OCI-M2 (cell line): ENCODE data around the gene ST8SIA3.

Experiments
- DNase-seq: peaks from one replicate; lab custom pipeline; 2025; ENCODE audit not compliant: unreplicated experiment; lab: John Stamatoyannopoulos, UW

Gene ST8SIA3, protein sequence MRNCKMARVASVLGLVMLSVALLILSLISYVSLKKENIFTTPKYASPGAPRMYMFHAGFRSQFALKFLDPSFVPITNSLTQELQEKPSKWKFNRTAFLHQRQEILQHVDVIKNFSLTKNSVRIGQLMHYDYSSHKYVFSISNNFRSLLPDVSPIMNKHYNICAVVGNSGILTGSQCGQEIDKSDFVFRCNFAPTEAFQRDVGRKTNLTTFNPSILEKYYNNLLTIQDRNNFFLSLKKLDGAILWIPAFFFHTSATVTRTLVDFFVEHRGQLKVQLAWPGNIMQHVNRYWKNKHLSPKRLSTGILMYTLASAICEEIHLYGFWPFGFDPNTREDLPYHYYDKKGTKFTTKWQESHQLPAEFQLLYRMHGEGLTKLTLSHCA

DNA sequence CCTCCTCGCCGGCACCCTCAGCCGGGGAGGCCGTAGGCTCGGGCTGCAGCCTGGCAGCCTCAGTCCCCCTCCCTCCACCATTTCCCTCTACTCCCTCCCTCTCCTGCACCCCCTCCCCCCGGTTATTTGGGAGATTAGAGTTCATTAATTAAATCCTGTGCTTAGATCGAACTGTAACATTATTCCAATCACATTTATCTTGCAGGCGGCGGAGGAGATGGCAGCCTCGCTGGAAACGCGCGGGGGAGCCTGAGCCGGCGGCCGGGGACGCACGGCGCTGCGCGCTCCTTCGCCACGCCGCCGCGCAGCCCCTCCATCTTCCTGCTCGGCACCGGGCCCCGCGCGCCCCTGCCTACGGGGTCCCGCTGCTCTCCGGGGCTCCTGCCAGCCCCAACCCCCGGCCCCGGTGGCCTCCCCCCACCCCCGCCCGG lies at the start of gene ST8SIA3:
Gene ST8SIA3, plus strand, starts transcription at position 287 of the 431 bp plus-strand sequence. CDS start 290 bp downstream, outside the sequence.
- DNase-seq: no peak

DNA sequence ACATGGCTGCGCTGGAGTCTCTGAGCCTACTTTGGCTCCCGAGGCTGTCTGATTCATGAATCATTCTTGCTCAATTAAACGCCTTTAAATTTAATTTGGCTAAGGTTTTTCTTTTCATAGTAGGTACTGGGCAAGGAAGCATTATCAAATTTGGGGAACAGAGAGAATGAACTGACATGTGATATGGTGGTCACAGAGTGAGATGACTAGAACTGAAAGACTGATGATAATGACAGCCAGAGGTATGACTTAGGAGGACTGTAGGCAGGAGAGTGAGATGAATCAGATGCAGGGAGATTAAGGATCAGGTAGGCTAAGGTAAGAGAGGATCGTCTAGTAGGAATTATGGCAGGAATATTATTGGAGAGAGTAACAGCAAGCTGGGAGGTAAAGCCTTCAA lies 40.9 kb upstream of the ST8SIA3 start:
- DNase-seq: no peak

DNA sequence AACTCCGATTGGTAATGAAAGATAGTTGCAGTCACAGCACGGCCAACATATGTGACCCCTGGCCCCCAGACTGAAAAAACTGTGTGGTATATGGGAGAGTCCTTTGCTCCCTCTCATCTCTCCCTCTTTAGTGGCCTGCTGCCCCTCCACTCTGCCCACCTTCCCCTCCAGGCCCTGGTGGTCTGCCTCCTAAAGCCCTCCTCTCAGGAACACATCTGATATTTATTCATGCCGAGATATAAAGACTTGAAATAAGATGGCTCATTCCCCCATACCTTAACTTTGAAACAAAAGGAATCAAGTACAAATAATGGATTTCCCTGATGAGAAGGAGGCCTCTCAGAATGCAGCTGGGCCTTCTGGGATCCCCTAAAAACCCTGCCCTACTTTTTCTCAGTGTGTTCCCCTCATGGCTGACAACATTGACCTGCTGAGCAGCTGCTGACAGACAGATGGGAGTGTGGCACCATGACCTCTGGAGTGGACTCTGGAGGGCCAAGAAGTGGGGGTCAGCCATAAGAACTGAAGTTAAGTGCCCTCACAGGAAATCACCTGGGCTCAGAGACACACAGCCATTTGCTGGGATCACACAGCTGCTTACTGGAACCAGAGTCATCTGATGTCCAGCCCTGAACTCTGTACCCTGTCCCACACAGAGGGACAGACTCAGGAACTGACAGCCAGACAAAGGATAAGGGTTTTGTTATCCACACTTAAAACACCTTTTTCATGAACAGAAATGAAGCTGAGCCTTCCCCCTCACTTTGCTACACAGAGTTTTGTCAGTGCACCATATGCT lies 39.8 kb upstream of the ST8SIA3 start:
- DNase-seq: no peak

DNA sequence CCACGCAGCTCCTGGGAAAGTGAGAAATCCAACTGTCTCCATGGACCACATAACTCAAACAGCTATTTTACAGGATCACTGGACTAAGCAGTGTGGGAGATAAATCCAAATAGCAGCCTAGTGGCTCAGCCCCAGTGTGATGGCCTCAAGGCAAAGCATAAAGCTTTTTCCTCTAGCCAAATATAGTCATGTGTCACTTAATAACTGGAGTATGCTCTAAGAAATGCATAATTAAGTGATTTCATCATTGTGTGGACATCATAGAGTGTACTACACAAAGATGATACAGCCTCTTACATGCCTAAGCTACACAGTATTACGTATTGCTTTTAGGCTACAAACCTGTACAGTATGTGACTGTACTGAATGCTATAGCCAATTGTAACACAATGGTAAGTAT lies 31.8 kb upstream of the ST8SIA3 start:
- no peak for DNase-seq

DNA sequence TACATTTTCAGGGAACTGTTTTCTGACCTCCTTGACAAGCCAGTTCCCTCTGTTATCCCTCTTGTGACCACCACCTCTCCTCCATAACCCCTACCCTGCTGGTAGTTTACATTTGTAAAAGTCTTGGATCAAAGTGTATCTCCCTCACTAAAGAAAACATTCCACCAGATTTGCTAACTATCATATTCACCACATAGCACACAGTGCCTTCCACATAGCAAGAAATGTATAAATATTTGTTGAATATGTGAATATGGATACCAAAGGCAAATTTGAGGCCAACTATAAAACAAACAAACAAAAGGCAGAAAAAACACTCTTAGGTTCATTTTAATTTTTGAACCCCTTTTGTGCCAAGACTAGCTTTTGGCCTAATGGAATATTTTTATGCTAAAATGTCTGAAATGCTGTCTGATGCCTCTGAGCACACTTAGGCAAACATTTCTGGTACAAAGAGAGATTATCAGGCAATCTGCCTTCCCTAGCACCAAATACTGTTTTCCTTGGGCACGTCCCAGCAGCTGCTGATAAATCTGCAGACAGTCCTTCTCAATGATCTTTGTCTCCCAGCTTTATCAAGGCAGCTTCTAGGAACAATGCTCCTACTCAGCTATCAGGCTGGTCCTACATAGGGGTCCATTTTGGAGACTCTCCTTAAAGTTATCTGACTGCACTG lies 26.7 kb upstream of the ST8SIA3 start:
- no peak for DNase-seq

DNA sequence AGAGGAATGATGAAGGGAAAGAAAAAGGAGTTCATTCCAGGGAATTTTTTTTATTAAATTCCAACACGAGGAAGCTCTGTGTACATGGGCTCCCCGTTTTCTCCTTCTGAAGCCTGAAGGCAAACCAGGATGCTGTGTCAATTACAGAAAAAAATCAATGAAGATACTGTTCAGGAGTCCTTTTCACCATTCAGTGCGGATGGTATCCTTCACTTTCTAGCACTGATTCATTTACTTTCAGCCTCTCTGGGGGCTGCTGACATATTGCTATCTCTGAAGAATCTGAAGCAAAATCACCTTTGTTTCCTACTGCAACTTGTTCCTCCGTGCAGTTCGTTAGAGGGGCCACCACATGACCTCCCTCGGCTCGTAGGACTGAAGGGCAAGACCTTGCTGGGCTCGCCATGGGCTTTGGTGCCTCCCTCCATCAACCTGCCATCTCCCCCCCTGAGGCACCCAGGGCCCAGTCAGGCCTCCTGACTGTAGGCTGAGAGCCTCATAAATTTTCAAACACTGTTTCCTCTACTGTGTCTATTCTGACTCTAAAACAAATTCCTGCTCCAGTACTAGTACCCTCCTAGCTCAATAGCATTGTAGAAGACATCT lies 25.5 kb upstream of the ST8SIA3 start:
- no peak for DNase-seq

DNA sequence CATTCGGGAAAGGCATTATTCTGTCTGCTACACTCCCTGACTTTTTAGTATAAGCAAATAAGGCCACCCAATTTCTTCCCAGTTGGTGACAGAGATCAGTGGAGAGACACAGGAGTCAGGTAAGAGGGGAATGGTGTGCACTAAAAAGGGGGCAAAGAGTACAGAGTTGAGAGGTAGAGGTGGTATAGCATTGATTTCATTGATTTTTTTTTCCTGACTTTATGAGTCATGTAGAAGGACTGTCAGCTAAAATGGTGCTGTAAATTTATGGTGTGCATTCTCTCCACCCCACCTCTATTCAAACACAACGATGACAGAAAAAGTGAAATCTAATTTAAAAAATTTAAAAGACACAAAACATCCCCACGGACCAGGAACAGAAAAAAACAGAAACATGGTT lies 23.7 kb upstream of the ST8SIA3 start:
- no peak for DNase-seq

DNA sequence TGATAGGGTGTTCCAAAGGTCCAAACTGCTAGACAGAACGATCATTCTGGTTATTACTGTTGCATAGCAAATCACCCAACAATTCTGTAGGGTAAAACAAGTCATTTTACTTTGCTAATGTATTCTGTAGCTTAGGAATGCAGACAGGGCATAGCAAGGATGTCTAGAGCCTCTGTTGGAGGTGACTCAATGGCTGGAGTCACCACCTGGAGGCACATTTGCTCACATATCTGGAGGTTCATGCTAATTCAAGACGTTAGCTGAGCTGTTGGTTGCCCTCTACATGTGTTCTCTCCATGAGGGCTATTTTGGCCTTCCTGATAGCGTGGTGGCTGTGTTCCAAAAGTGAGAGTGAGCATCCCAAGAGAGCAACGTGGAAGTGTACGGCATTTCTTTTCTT lies 22.5 kb upstream of the ST8SIA3 start:
- DNase-seq: no peak

DNA sequence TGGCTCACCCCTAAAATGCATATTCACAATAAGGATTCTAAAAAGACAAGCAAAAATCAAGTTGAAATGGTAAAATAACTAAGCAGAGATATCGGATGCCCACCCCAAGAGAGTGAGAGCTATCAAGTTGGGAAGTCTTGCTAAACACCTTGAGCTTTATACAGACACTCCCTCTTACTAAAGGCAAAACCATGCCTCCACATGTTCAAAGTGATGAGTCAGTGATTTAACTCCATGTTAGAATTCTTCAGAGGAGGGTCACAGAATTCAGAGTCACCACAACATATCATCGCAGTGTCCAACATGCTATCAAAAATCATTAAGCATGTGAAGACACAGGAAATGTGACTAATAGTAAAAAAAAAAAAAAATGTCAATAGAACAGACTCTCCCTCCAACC lies 20.6 kb upstream of the ST8SIA3 start:
- DNase-seq: no peak

DNA sequence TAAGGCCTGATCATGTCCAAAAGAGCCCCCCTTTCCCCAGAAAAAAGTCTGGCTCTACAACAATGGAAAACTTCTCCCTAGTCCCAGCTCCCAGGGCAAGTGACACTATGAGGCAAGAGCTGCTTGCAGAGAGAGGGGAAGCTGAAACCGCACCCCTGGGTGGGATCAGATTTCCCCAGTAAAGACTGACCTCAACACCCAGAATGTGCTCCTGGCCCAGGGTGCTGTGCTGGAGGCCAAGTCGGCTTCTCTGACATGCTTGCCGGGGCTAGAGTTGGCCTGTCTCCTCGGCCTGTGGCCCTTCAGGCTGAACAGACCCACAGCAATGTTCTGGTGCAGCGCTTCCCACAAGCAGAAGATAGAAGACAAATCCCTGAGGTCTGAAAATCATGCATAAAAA lies 18.4 kb upstream of the ST8SIA3 start:
- no peak for DNase-seq

DNA sequence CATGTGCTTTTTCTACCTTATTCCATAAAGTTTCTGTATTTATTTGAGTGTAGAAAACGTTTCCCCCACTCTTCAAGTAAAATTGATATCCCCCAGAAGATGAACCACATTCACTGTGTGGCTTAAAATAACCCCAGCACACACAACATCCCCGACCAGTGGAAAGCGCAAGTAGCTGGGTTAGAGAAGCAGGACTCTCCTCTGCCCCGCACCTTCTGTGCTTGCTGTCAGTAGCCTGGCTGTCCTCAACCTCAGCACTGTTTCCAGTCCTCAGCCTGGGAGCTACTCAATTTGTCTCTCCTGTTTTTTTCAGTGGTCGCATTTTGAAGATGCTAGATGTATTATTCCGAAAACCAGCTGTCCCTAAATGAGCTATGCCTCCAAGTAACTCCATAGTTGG lies 18.0 kb upstream of the ST8SIA3 start:
- DNase-seq: no peak

DNA sequence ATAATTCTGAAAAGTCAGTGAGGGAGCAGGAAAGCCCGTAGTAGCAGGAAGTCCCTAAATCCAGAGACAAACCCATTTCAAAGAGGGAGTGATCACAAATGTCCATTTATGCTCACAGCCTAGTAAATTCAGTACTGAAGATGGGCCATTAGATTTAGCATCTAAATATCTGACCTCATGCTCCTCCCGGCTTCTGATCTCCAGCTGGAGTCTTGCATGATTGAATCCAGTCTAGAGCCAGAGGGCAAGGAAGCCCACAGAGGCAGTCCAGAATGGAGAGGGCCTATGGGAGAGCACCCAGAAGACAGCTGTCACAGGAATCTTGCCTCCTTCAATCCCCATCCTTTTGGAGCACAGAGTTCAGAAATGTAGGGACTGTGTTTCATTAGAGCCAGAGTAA lies 16.0 kb upstream of the ST8SIA3 start:
- no peak for DNase-seq

DNA sequence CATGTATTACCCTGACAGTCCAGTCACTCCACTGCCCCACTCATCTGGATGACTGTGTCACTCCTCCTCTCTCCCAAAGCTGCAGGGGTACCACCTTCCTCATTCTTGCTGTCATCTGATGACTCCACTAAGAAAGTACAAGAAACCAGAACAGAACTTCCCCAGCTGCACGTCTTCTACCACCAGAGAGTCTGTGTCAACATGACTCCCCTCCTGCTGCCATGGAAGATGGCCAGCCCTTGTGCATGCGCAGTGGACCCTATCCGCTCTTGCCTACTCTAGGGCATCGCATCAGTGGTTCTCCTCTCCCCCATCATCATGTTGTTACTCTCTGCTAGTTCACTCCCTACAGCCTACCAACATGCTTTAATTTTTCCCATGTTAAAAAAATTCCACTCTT lies 14.5 kb upstream of the ST8SIA3 start:
- DNase-seq: no peak

DNA sequence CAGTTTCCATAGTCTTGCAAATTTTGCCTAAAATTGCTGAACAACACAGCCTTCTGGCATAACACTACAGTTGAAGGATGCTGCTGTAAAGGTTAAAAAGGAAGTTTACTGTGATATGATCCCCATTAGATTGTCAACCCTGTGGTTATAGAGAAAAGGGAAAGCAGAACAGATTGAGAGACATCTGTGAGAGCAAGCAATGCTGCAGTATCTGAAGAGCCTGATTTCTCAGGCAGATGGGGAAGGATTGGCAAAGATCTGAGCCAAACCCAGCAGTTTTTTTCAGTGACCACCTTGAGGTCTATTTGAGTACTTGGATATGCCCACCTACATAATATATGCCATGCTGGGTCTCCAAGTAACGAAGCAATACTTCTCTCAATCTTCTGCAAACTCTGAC lies 8.5 kb upstream of the ST8SIA3 start:
- no peak for DNase-seq

DNA sequence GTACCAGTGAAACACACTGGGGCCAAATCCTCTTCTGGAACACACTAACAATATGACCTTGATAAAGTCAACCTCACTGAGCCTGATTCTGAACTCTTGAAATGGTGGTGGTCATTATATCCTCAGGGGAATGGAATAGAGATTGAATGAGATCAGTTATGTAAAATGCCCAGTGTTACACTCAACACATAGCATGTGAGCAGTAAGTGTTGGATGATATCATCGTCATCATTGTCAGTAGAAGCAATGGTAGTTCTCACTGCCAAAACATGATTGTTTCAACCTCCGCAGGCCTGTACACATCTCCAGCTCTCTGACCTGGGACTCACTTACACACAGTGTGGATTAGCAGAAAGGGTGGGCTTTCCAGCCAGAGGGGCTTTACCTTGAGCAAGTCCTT lies 5.5 kb upstream of the ST8SIA3 start:
- DNase-seq: no peak

DNA sequence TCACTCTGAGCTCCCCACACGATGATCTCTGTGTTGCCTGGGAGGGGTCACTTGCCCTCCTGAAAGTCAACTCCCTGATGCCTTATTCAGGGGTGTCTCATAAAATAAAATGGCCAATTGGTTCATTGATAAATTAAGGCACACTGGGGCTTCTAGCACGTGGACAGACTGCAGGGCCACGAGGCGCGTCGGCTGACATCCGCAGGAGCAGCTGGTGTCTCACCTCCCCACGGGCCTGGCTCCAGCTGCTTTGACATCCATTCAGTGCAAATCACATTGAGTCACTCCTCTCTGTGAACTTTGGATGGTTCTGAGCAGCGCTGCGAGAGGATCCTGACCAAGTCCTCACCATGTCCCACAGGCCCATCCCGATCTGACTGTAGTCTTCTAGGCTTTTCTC lies 4.6 kb upstream of the ST8SIA3 start:
- no peak for DNase-seq

DNA sequence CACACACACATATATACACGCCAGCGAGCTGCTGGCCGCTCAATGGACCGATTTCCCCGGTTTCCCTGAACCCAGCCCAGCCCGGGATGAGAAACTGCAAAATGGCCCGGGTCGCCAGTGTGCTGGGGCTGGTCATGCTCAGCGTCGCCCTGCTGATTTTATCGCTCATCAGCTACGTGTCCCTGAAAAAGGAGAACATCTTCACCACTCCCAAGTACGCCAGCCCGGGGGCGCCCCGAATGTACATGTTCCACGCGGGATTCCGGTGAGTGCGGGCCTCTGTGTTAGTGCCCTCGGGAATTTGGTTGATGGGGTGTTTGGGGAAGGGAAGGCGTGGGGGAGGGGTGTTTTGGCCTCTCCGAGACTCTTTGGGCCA lies 392 bp downstream of the ST8SIA3 start:
- DNase-seq: no peak

DNA sequence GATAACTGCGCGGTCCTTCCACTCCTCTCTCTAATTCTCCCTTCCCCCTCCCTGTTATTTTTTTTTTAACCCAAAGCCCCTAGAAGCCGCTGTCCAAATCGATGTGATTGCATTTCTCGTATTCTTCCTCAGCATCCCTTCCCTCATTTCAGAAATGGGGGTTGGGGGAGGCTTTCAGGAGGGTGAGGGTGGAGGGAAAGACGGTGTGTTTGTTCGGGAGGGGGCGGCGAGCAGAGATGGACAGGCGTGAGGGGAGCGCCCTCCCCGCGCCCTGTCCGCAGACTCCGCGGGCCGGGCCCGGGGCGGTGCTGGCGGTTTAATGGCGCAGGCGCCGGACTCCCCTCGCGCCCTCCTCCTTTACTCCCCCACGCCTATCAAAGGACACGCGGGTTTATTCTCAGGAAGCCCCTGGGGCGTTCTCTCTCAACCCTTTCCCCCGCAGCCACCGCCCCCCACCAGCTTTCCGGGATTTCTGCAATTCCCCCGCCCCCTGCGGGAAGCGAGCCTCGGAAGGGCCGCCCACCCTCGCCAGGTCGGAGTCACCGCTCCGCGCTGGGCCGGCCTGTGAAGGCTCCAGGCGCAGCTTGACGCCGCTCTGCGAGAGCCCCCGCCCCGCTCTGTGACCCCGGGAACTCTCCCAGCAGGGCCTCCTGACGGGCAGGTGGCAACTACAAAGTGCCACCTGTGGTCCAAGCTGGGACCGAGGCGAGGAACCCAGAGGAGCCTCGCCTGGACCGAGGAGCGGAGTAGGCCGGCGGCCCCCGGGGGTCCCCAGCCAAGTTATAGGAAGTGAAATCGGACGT lies 981 bp downstream of the ST8SIA3 start:
- no peak for DNase-seq

DNA sequence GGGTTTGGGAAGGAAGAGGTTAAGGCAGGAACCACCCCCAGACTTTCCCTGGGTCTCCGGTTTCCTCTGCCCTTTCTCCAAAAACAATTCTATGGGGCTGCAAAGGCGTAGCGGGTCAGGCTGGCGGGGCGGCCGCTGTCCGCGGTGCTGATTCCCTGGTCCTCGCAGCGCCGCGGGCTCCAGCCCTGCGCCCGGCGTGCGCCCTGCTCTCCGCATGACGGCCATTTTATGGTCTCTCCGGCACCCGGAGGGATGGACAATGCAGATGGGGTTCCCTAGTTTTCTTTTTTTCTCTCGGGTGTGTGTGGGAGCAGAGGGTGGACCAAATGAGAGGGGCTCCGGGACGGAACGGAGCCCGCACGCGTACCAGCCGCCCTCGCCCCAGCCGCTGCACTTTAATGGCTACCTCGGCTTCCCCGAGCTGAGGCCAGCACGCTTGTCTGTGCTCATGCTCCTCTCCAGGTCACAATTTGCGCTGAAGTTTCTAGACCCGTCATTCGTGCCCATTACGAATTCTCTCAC lies 1.6 kb downstream of the ST8SIA3 start:
- no peak for DNase-seq

DNA sequence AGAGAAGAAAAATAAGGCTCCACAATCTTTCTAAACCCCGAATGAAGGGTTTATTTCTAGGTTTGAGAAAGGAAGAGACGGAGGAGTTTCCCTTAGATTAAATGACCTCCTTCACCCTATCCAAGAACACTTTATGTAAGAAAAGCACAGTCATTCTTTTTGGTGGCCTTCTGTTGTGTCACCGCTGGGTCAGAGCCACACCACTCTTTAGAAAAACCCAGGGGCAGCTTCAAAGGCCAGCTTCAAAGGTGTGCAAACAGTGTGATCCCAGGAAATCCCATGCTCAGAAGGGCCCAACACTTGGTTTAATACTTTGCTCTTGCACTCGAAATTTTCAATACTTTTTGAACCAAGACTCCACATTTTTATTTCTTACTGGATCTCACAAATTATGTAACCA lies 7.1 kb downstream of the ST8SIA3 start:
- no peak for DNase-seq
